ENCODE measurements around the gene ALPK3.
"Not testable (repeated sequence)": the region's sequence is repeated elsewhere in the genome, so short reads cannot be mapped to it uniquely, and the experiment has no call there.

The ALPK3 gene

GRCh38 chr15:84868037-84868880, 51.1 kb downstream of the ALPK3 start:
- in situ Hi-C loops (cut with MboI; ENCODE audit: low sequenced_read_pairs), result no loop called here

GRCh38 chr15:84869510-84869909, 52.4 kb downstream of the ALPK3 start:
- in situ Hi-C loops (cut with MboI; ENCODE audit: low sequenced_read_pairs), result no loop called here

- in situ Hi-C loops (cut with MboI; ENCODE audit: low sequenced_read_pairs), result no loop called here
Measured at GRCh38 chr15:84871428-84871985, 54.4 kb downstream of the ALPK3 start.

GRCh38 chr15:84872009-84872910, 55.1 kb downstream of the ALPK3 start:
- in situ Hi-C loops (cut with MboI; ENCODE audit: low sequenced_read_pairs), result no loop called here

- in situ Hi-C loops (cut with MboI; ENCODE audit: low sequenced_read_pairs), result no loop called here
Measured at GRCh38 chr15:84873997-84874396, 56.8 kb downstream of the ALPK3 start.

GRCh38 chr15:84874981-84875699, 58.0 kb downstream of the ALPK3 start:
- in situ Hi-C loops (cut with MboI; ENCODE audit: low sequenced_read_pairs), result no loop called here

GRCh38 chr15:84876269-84876668, 59.1 kb downstream of the ALPK3 start:
- in situ Hi-C loops (cut with MboI; ENCODE audit: low sequenced_read_pairs), result no loop called here

- in situ Hi-C loops (cut with MboI; ENCODE audit: low sequenced_read_pairs), result not testable (repeated sequence)
Measured at GRCh38 chr15:84877701-84878100, 60.5 kb downstream of the ALPK3 start.

GRCh38 chr15:84878504-84878903, 61.3 kb downstream of the ALPK3 start:
- in situ Hi-C loops (cut with MboI; ENCODE audit: low sequenced_read_pairs), result no loop called here

- in situ Hi-C loops (cut with MboI; ENCODE audit: low sequenced_read_pairs), result no loop called here
Measured at GRCh38 chr15:84879088-84879780, 62.1 kb downstream of the ALPK3 start.

GRCh38 chr15:84880007-84880406, 62.9 kb downstream of the ALPK3 start:
- in situ Hi-C loops (cut with MboI; ENCODE audit: low sequenced_read_pairs), result no loop called here

GRCh38 chr15:84880822-84881519, 63.8 kb downstream of the ALPK3 start:
- in situ Hi-C loops (cut with MboI; ENCODE audit: low sequenced_read_pairs), result no loop called here

- in situ Hi-C loops (cut with MboI; ENCODE audit: low sequenced_read_pairs), result no loop called here
Measured at GRCh38 chr15:84881520-84881830, 64.3 kb downstream of the ALPK3 start.

GRCh38 chr15:84883466-84883865, 66.3 kb downstream of the ALPK3 start:
- in situ Hi-C loops (cut with MboI; ENCODE audit: low sequenced_read_pairs), result no loop called here

GRCh38 chr15:84883916-84884781, 67.0 kb downstream of the ALPK3 start, which contains the start of gene SLC28A1:
TSS of gene SLC28A1 (plus strand) at chr15:84884662. CDS start at chr15:84887761, 3,099 bp downstream.
- in situ Hi-C loops (cut with MboI; ENCODE audit: low sequenced_read_pairs), result no loop called here

GRCh38 chr15:84885801-84886200, 68.6 kb downstream of the ALPK3 start:
- in situ Hi-C loops (cut with MboI; ENCODE audit: low sequenced_read_pairs), result no loop called here

- in situ Hi-C loops (cut with MboI; ENCODE audit: low sequenced_read_pairs), result no loop called here
Measured at GRCh38 chr15:84886211-84886983, 69.2 kb downstream of the ALPK3 start.

GRCh38 chr15:84886984-84887299, 69.8 kb downstream of the ALPK3 start:
- in situ Hi-C loops (cut with MboI; ENCODE audit: low sequenced_read_pairs), result no loop called here

Measured in HL-60/S4 (cell line).